IPS DF 6.9 (cell line): ENCODE measurements around the gene NDUFB7.
"Not testable (repeated sequence)": the region's sequence is repeated elsewhere in the genome, so short reads cannot be mapped to it uniquely, and the experiment has no call there.

Experiments used
- DNase-seq: peaks from one replicate; pipeline ENCODE4 v3.0.0-alpha.2; 2013; ENCODE audit warnings: low read depth, low spot score
- H3K27ac ChIP-seq: one replicate; pipeline ENCODE4 v1.5.1; 2013; ENCODE audit warnings: low read length, control low read depth
- H3K27me3 ChIP-seq: 2 replicates; pipeline ENCODE4 v1.6.1; 2013; ENCODE audit warnings: mild to moderate bottlenecking, low read length; ENCODE audit not compliant: control insufficient read depth, insufficient read depth
- H3K36me3 ChIP-seq: 2 replicates; pipeline ENCODE4 v1.6.1; 2013; ENCODE audit warnings: low read length; ENCODE audit not compliant: control insufficient read depth, insufficient read depth
- H3K4me1 ChIP-seq: 2 replicates; pipeline ENCODE4 v1.6.1; 2013; ENCODE audit warnings: low read length; ENCODE audit not compliant: control insufficient read depth, insufficient read depth
- H3K4me3 ChIP-seq: 2 replicates; pipeline ENCODE4 v1.5.1; 2013; ENCODE audit warnings: mild to moderate bottlenecking, low read length
- H3K9me3 ChIP-seq: 2 replicates; pipeline ENCODE4 v1.6.1; 2013; ENCODE audit warnings: low read length, inconsistent platforms; ENCODE audit not compliant: control insufficient read depth, insufficient read depth
- WGBS: extraction: QIAGEN DNeasy Blood & Tissue Kit; methylation state at CpG from one replicate; pipeline ENCODE4 v1.1.7; 2013; ENCODE audit warnings: mixed read lengths, missing lambda C conversion rate; ENCODE audit not compliant: insufficient read length, insufficient coverage; 5-methylcytosine and 5-hydroxymethylcytosine counted together

NDUFB7 gene

DNA sequence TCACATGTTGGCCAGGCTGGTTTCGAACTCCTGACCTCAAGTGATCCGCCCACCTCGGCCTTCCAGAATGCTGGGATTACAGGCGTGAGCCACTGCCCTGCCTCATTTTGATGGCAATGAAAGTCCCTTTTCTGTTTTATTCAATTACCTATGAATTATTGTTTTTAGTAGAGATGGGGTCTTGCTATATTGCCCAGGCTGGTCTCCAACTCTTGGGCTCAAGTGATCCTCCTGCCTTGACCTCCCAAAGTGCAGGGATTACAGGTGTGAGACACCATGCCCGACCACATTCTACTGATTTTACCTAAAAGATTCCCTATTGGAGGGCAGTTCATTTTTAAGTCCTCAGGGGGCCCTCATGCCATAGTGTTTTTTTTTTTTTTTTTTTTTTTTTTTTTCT lies 29.9 kb downstream of the NDUFB7 start:
- H3K27ac ChIP-seq, H3K27me3 ChIP-seq, DNase-seq, H3K4me1 ChIP-seq, H3K4me3 ChIP-seq, H3K36me3 ChIP-seq, H3K9me3 ChIP-seq: not testable (repeated sequence)
- WGBS, result no CpG with 5 or more reads among the region's 5 CpGs

DNA sequence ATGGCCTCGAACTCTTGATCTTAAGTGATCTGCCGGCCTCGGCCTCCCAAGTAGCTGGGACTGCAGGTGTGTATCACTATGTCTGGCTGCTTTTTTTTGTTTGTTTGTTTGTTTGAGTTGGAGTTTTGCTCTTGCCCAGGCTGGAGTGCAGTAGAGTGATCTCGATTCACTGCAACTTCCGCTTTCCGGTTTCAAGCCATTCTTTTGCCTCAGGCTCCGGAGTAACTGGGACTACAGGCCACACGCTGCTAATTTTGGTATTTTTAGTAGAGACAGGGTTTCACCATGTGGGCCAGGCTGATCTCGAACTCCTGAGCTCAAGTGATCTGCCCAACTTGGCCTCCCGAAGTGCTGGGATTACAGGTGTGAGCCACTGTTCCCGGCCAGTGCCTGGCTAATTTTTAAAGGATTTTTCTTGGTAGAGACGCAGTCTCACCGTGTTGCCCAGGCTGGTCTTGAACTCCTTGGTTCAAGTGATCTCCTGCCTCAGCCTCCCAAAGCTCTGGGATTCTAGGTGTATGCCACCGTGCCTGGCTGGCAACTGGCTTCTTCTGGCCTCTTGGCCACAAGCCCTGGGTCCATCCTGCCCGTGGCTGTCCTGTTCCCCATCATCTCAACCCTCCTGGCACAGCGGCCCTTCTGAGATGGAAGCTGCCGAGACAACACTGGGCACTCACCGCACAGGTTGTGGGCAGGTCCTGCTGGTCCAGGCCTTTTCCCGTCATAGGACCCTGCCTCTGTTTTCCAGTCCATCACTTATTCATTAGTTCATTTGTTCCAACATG lies 30.9 kb downstream of the NDUFB7 start:
- Histone ChIP-seq H3K9me3 (no peaks in the 10 kb centered on the region), H3K27ac (no peak overlapping the region), H3K4me3 (no peak overlapping the region), H3K36me3 (no peaks in the 10 kb centered on the region), H3K27me3 (no peaks in the 10 kb centered on the region), H3K4me1 (peaks cover 6% of the 10 kb centered on the region; the same call in 1 of the 2 replicates)
- no CpG with 5 or more reads among the region's 19 CpGs for WGBS
- DNase-seq, result no peak

DNA sequence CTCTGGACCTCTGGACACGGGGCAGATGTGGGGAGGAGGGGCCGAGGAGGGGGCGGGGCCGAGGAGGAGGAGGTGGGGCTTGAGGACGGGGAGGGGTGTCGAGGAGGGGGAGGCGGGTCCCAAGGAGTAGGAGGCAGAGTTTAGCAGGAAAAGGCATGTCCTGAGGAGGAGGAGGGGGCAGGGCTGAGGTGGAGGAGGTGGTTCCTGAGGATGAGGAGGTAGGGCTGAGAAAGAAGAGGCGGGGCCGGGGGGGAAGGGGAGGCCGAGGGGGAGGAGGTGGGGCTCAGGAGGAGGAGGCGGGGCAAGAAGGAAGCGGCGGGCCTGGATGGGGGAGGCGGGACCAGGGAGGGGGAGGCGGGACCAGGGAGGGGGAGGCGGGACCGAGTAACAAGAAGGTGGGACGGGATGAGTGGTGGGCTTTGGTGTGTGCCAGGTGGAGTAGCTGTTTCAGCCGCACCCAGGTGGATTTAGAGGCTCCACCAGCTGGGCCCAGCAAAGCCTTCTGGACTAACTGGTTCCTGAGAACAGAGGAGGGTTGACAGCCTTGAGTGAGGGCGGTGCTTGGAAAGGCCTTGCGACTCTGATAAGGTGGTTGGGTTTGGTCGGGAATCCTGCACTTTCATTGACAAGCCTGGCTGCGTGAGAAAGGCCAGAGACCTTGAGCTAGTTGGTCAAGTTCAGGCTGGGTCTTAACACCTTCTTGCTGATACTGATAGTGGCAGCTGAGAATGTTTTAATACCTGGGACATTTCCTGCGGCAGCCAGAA lies 34.8 kb downstream of the NDUFB7 start:
- Histone ChIP-seq H3K9me3 (no peaks in the 10 kb centered on the region), H3K4me1 (peaks cover 5% of the 10 kb centered on the region; the same call in 1 of the 2 replicates), H3K36me3 (no peaks in the 10 kb centered on the region), H3K4me3 (no peak overlapping the region; the same call in 1 of the 2 replicates), H3K27me3 (no peaks in the 10 kb centered on the region), H3K27ac (no peak overlapping the region)
- no CpG with 5 or more reads among the region's 24 CpGs for WGBS
- DNase-seq, result peak; percentile 90

DNA sequence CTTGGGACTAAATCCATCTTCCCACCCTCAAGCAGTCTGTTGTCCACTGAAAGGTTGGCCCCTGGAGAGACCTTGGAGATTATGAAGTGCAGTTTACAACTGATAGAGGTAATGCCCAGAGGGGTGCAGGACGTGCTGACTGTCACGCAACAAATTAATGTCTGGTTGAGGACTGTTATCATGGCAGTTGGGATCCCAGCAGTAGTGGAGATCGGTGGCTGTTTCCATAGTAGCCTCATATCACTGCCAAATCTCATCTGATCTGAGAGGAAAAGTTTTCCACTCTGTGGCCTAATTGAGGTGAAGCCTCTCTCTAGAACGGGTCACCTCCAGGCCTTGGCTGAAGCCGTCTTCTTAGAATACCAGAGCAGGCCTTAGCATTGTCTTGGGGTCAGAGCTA lies 38.4 kb downstream of the NDUFB7 start:
- no peaks in the 10 kb centered on the region for H3K36me3 ChIP-seq
- peaks cover 5% of the 10 kb centered on the region; the same call in 1 of the 2 replicates for H3K4me1 ChIP-seq
- no peak overlapping the region for H3K4me3 ChIP-seq
- no peaks in the 10 kb centered on the region for H3K9me3 ChIP-seq
- WGBS, result no CpG with 5 or more reads among the region's 5 CpGs
- no peak for DNase-seq
- no peaks in the 10 kb centered on the region for H3K27me3 ChIP-seq
- no peak overlapping the region for H3K27ac ChIP-seq

DNA sequence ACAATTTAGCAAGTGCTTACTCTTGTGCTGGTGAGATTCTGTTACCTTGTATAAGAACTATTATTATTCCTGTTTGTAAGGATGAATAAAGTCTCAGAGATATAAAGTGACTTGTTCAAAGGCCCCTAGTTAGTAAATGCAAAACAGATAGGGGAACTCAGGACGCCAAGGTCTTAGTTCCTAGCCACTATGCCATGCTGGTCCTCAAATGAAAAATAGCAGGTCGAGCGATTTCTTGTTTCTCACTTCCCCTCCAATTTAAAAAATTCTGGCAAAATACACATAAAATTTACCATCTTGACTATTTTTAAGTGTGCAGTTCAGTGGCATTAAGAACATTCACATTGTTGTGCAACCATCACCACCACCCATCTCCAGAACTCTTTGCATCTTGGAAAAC lies 41.4 kb downstream of the NDUFB7 start:
- Histone ChIP-seq H3K27ac (no peak overlapping the region), H3K4me1 (no peaks in the 10 kb centered on the region), H3K27me3 (no peaks in the 10 kb centered on the region), H3K36me3 (no peaks in the 10 kb centered on the region), H3K9me3 (no peaks in the 10 kb centered on the region), H3K4me3 (no peak overlapping the region)
- WGBS, result no CpG with 5 or more reads among the region's 3 CpGs
- no peak for DNase-seq

DNA sequence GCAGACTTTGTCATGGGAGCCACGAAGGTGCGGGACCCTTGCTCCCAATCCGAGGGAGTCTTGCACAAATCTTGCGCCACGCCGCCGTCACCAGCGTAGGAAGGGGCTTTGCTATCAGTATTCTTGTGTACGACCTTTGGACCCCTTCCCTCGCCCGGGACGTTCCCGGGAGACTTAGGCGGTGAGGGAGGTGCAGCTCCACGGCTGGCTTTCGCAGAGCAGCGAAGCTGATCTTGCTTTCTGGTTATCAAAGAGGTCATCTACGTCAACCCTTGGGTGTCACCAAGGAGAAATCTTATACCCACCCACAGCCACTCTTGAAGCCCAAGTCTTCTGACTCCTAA lies 41.9 kb downstream of the NDUFB7 start:
- DNase-seq, result no peak
- Histone ChIP-seq H3K9me3 (no peaks in the 10 kb centered on the region), H3K4me3 (peak overlapping the region; percentile 58; the same call in 1 of the 2 replicates), H3K36me3 (no peaks in the 10 kb centered on the region), H3K4me1 (no peaks in the 10 kb centered on the region), H3K27me3 (no peaks in the 10 kb centered on the region), H3K27ac (no peak overlapping the region)
- no CpG with 5 or more reads among the region's 18 CpGs for WGBS

DNA sequence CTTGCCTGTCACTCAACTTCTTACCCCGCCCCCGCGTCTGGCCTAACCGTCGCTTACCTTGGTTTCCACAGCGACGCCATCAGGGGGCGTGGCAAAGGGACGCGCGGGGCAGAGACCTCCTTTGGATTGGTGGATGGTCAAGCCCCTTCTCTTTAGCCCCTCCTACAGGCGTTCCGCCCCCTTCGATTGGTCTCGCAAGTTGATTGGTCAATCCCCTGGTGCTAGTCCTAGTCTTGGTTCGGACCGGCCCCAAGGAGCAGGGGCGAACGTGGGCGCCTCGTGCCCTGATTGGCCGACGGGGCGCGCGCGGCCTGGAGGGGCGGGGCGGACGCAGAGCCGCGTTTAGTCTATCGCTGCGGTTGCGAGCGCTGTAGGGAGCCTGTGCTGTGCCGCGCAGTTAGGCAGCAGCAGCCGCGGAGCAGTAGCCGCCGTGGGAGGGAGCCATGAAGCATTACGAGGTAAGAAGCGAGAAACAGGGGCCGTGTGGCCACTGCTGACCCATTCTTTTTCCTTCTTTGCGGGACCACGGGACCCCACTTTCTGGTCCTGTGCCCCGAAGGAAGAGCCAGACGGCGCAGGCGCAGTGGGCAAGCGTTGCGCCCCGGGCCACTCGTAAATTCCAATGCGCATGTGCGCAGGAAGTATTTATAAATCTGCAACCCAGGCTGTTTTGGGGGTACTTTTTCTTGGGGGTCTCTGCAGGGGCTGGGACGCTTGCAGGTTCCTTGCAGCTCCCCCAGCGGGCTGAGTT lies 42.4 kb downstream of the NDUFB7 start, which contains the start of gene TECR:
TECR (plus strand) TSS at position 341 of the 751 bp plus-strand sequence; CDS start at position 444, 103 bp downstream.
- Histone ChIP-seq H3K27ac (no peak within 1 kb of the TSS), H3K4me3 (peak within 1 kb of the TSS; percentile 58; the same call in 1 of the 2 replicates), H3K36me3 (no peaks in the 10 kb centered on the region), H3K27me3 (no peaks in the 10 kb centered on the region), H3K4me1 (no peaks in the 10 kb centered on the region), H3K9me3 (no peaks in the 10 kb centered on the region)
- WGBS, result no CpG with 5 or more reads among the region's 59 CpGs
- peak; percentile 99 for DNase-seq

DNA sequence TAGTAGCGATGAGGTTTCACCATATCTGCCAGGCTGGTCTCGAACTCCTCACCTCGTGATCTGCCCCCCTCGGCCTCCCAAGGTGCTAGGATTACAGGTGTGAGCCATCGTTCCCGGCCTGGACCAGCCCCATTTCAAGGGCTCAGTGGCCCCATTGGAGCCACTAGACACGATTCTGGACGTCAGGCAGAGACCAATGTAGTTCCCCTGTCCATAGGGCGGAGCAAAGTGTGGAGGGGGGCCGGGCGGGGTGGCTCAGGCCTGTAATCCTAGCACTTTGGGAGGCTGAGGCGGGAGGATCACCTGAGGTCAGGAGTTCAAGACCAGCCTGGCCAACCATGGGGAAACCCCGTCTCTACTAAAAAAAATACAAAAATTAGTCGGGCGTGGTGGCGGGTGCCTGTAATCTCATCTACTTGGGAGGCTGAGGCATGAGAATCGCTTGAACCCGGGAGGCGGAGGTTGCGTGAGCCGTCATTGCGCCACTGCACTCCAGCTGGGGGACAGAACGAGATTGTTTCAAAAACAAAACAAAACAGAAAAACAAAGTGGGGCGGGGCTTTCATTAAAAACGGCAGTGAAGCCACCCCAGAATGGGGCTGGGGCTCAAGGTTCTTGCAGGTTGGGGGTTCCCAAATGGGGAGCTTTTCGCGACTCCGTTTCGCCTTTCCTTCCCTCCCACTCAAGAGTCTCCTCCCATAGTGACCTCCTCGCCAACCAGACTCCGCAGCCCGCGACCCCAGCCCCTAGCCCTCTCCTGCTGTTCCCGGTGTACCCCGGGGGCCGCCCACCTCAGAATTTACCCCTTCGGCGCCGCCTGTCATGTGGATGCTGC lies 43.2 kb downstream of the NDUFB7 start:
- Histone ChIP-seq H3K36me3 (no peaks in the 10 kb centered on the region), H3K27me3 (no peaks in the 10 kb centered on the region), H3K9me3 (no peaks in the 10 kb centered on the region), H3K27ac (no peak overlapping the region), H3K4me3 (peak overlapping the region; percentile 42; the same call in 1 of the 2 replicates), H3K4me1 (no peaks in the 10 kb centered on the region)
- DNase-seq, result no peak
- WGBS, result no CpG with 5 or more reads among the region's 39 CpGs

DNA sequence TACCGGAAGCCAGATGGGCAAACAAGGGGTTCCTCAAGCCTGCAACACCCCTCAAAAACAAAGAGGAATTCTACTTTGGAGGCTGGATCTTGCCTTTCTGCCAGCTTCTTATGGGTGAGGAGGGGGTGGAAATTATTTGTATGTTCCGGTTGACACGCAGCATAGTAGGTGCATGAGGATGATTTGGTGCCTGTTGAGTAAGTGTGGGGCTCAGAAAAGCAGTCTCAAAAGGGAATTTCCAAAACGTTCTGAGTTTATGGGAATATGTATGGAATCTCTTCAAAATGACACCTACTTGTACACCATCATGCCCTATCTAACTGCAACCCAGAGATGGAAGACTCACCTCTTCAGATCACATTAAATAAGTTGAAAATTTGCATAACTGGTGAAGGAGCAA lies 45.4 kb downstream of the NDUFB7 start:
- no peak overlapping the region for H3K27ac ChIP-seq
- WGBS, result no CpG with 5 or more reads among the region's 4 CpGs
- H3K4me1 ChIP-seq, result no peaks in the 10 kb centered on the region

More for the DNA sequence above, 45.4 kb downstream of the NDUFB7 start:
- H3K27me3 ChIP-seq, result no peaks in the 10 kb centered on the region
- no peak for DNase-seq
- H3K36me3 ChIP-seq, result no peaks in the 10 kb centered on the region
- H3K9me3 ChIP-seq, result no peaks in the 10 kb centered on the region
- no peak overlapping the region for H3K4me3 ChIP-seq
